CD4-positive, alpha-beta T cell (primary cell): ENCODE data around the gene SLC16A13. TPM values are rescaled to one million over a fixed set of nuclear protein-coding genes. Genes with fewer than 3 reads are reported as not detected.
"Not testable (repeated sequence)": the region's sequence is repeated elsewhere in the genome, so short reads cannot be mapped to it uniquely, and the experiment has no call there.

Source experiments
- ATAC-seq: fragments of 200-7000 bp; cut with Tn5 transposase; one replicate; pipeline ENCODE4 v1.10.0; 2022; ENCODE audit warnings: mild to moderate bottlenecking; ENCODE audit not compliant: poor library complexity
- CTCF ChIA-PET: fragments of 350-600 bp; sonication (Branson Sonifier 250); formaldehyde crosslinking; loops from one replicate; lab custom pipeline; 2021; ENCODE audit warnings: antibody characterized with exemption, inconsistent platforms; lab: Charles Lee
- POLR2A ChIA-PET: fragments of 350-600 bp; sonication (Branson Sonifier 250); formaldehyde crosslinking; loops from one replicate; lab custom pipeline; 2021; ENCODE audit warnings: antibody characterized with exemption, inconsistent platforms; lab: Charles Lee
- DNase-seq, 14 experiments: peaks; one replicate each; pipeline ENCODE4 v3.0.0-alpha.2; 2013 to 2020; ENCODE audit warnings: mixed read lengths in 2 of 14
- H3K27ac ChIP-seq, 2 donors: one replicate each; pipeline versions ENCODE4 v1.5.1 to v1.7.0; 2013; ENCODE audit warnings: low read length in 2 of 2, low read depth in 1 of 2, mild to moderate bottlenecking in 1 of 2
- H3K27me3 ChIP-seq, 2 experiments: 1 replicate in 1 of 2; 2 replicates in 1 of 2; pipeline versions ENCODE4 v1.6.1 to v1.7.0; 2013; ENCODE audit warnings: low read length in 2 of 2, control low read depth in 1 of 2, mild to moderate bottlenecking in 1 of 2, moderate library complexity in 1 of 2; ENCODE audit not compliant: insufficient read depth in 2 of 2, control insufficient read depth in 1 of 2
- H3K36me3 ChIP-seq: one replicate; pipeline ENCODE4 v1.6.1; 2013; ENCODE audit warnings: low read length, control low read depth; ENCODE audit not compliant: insufficient read depth
- H3K4me1 ChIP-seq: one replicate; pipeline ENCODE4 v1.6.1; 2013; ENCODE audit warnings: low read length, control low read depth; ENCODE audit not compliant: insufficient read depth
- H3K4me3 ChIP-seq: one replicate; pipeline ENCODE4 v1.5.1; 2013; ENCODE audit warnings: mild to moderate bottlenecking, low read length, moderate library complexity
- H3K9me3 ChIP-seq, 2 experiments: 1 replicate in 1 of 2; 2 replicates in 1 of 2; pipeline versions ENCODE4 v1.6.1 to v1.7.0; 2013; ENCODE audit warnings: low read length in 2 of 2, mild to moderate bottlenecking in 2 of 2, control low read depth in 1 of 2, moderate library complexity in 1 of 2; ENCODE audit not compliant: control insufficient read depth in 1 of 2, insufficient read depth in 1 of 2
- H3K27ac Mint-ChIP-seq: one replicate; pipeline ENCODE4 v1.8.0; 2020; ENCODE audit warnings: mixed read lengths
- H3K27me3 Mint-ChIP-seq: one replicate; pipeline ENCODE4 v1.8.0; 2021; ENCODE audit warnings: mixed read lengths
- H3K36me3 Mint-ChIP-seq: one replicate; pipeline ENCODE4 v1.8.0; 2021; ENCODE audit warnings: low read depth, mixed read lengths
- H3K4me1 Mint-ChIP-seq: one replicate; pipeline ENCODE4 v1.8.0; 2021; ENCODE audit warnings: low read depth, mixed read lengths
- H3K4me3 Mint-ChIP-seq: one replicate; pipeline ENCODE4 v1.8.0; 2020; ENCODE audit warnings: mild to moderate bottlenecking, mixed read lengths
- H3K9me3 Mint-ChIP-seq: one replicate; pipeline ENCODE4 v1.8.0; 2020; ENCODE audit warnings: mixed read lengths
- CTCF ChIP-seq: fragments of 200-600 bp; IDR thresholded peaks from one replicate; pipeline ENCODE4 v1.8.0; 2022; ENCODE audit warnings: antibody characterized with exemption, mild to moderate bottlenecking
- intact Hi-C, 2 experiments: fragments of 100-400 bp; cut with DNase I in 1 of 2; cut with micrococcal nuclease in 1 of 2; formaldehyde crosslinking; loops; one replicate each; pipeline versions ENCODE4 v1.15.1 to v1.9.0; 2023 to 2025; cut with DNase I, micrococcal nuclease
- total RNA-seq, 174 experiments: library from RNA in 2 of 174; stranded (reverse) in 2 of 174; gene quantifications; one replicate each; pipeline ENCODE4 v1.2.3 and lab custom pipeline; 2021 to 2026

The SLC16A13 gene
- total RNA-seq, 2 experiments from 2014 or later = 2.3 to 2.4 TPM

- ChIA-PET CTCF (interaction anchor here (0.7 to 2.9 kb wide), 20 partner anchors 11 to 543 kb away, joined by 3 to 77 read pairs (median 4); partner anchors contain the start of genes GABARAP, SLC16A13 and TMEM102), POLR2A (interaction anchor here (0.7 to 2.6 kb wide), 25 partner anchors 8 to 641 kb away, joined by 3 to 65 read pairs (median 5); partner anchors contain the start of genes ACADVL, BCL6B, DLG4 and DVL2)
- Mint-ChIP-seq H3K9me3 (no peaks in the 10 kb centered on the region), H3K36me3 (no peaks in the 10 kb centered on the region), H3K4me1 (peaks cover 44% of the 10 kb centered on the region), H3K27me3 (no peaks in the 10 kb centered on the region), H3K4me3 (peak overlapping the region; percentile 90), H3K27ac (peak overlapping the region; percentile 94)
- Histone ChIP-seq H3K4me3 (peak overlapping the region; percentile 55), H3K9me3 (peaks cover 0 to 7% of the 10 kb centered on the region in 2 experiments), H3K4me1 (peaks cover 49% of the 10 kb centered on the region), H3K36me3 (no peaks in the 10 kb centered on the region), H3K27me3 (peaks cover 0 to 5% of the 10 kb centered on the region in 2 experiments), H3K27ac (peak overlapping the region; percentile 64 to 68)
- intact Hi-C loops = loop anchor here (1.0 to 10.0 kb wide), 9 partner anchors 86 to 639 kb away; partner anchors contain the start of genes FGF11 (in 1 of the 2), KCTD11 (in 1 of the 2), MPDU1 (in 1 of the 2) and SLC2A4 (in 1 of the 2)
- peak; percentile 33 for ATAC-seq
- DNase-seq = peak in 9 of 14 experiments; percentile 28 to 68 (median 49)
- TF ChIP-seq CTCF = no peak
These were observed 10.4 kb downstream of the SLC16A13 start for GRCh38 chr17:7046127-7046724.

GRCh38 chr17:7046725-7047397 lies 11.0 kb downstream of the SLC16A13 start:
- not testable (repeated sequence) for H3K36me3 Mint-ChIP-seq, H3K27me3 Mint-ChIP-seq, H3K27me3 ChIP-seq, H3K9me3 Mint-ChIP-seq, H3K36me3 ChIP-seq, H3K9me3 ChIP-seq
- Mint-ChIP-seq H3K4me1 (peaks cover 40% of the 10 kb centered on the region), H3K4me3 (peak overlapping the region; percentile 90), H3K27ac (peak overlapping the region; percentile 94)
- intact Hi-C loops = loop anchor here (1.0 to 10.0 kb wide), 9 partner anchors 85 to 638 kb away; partner anchors contain the start of genes FGF11 (in 1 of the 2), KCTD11 (in 1 of the 2), MPDU1 (in 1 of the 2) and SLC2A4 (in 1 of the 2)
- H3K4me1 ChIP-seq = peaks cover 45% of the 10 kb centered on the region
- CTCF ChIA-PET = interaction anchor here (0.8 to 2.9 kb wide), 13 partner anchors 12 to 542 kb away, joined by 3 to 77 read pairs (median 6); partner anchors contain the start of genes GABARAP and SLC16A13
- H3K4me3 ChIP-seq = peak overlapping the region; percentile 55
- peak overlapping the region; percentile 64 to 69 for H3K27ac ChIP-seq
- ATAC-seq (peak; percentile 30), DNase-seq (peak; percentile 52 to 94 (median 68))
- POLR2A ChIA-PET = interaction anchor here (0.7 to 2.6 kb wide), 15 partner anchors 8 to 640 kb away, joined by 3 to 65 read pairs (median 8); partner anchors contain the start of genes ACADVL, DLG4, GABARAP and POLR2A

- H3K4me3 Mint-ChIP-seq = peak overlapping the region; percentile 59
- Histone ChIP-seq H3K4me3 (peak overlapping the region; percentile 55), H3K36me3 (no peaks in the 10 kb centered on the region), H3K27ac (peak overlapping the region in 1 of 2 donors; percentile 69), H3K4me1 (peaks cover 38% of the 10 kb centered on the region), H3K27me3 (peaks cover 0 to 5% of the 10 kb centered on the region in 2 experiments), H3K9me3 (peaks cover 0 to 7% of the 10 kb centered on the region in 2 experiments)
- CTCF ChIA-PET = interaction anchor here (0.9 to 2.1 kb wide), 4 partner anchors 83 to 130 kb away, joined by 3 to 10 read pairs (median 6); no protein-coding TSS in a partner anchor
- ATAC-seq = no peak
- H3K9me3 Mint-ChIP-seq = no peaks in the 10 kb centered on the region
- intact Hi-C loops = loop anchor here (2.0 to 10.0 kb wide), 7 partner anchors 129 to 637 kb away; partner anchors contain the start of genes FGF11 (in 1 of the 2), KCTD11 (in 1 of the 2), MPDU1 (in 1 of the 2) and SLC2A4 (in 1 of the 2)
- peak overlapping the region; percentile 94 for H3K27ac Mint-ChIP-seq
- POLR2A ChIA-PET = no interaction called here
- DNase-seq = no peak
- H3K27me3 Mint-ChIP-seq = no peaks in the 10 kb centered on the region
- no peak for TF ChIP-seq CTCF
- H3K4me1 Mint-ChIP-seq = peaks cover 39% of the 10 kb centered on the region
- H3K36me3 Mint-ChIP-seq = no peaks in the 10 kb centered on the region
These were observed 11.8 kb downstream of the SLC16A13 start for GRCh38 chr17:7047566-7047965.
